MCF 10A (cell line): ENCODE measurements around the gene POU3F1. TPM values are rescaled to one million over a fixed set of nuclear protein-coding genes. Genes with fewer than 3 reads are reported as not detected.

Experiments used
- BruUV-seq: library from RNA; stranded (reverse); fragments of 400-500 nt; replicated peaks from 2 replicates; lab custom pipeline; 2021; lab: Mats Ljungman, UMichigan
- CTCF ChIA-PET: fragments of 300-600 bp; sonication (Branson Sonifier 250); formaldehyde crosslinking; extraction: SDS; loops from one replicate; lab custom pipeline; 2021; ENCODE audit warnings: antibody characterized with exemption, inconsistent platforms; lab: Yijun Ruan, JAX
- POLR2A ChIA-PET: fragments of 300-600, 350-650 bp; sonication (Branson Sonifier 250); formaldehyde crosslinking; extraction: SDS; loops from one replicate; lab custom pipeline; 2020; ENCODE audit warnings: antibody characterized with exemption, inconsistent platforms; lab: Yijun Ruan, JAX
- DNase-seq: peaks from one replicate; pipeline ENCODE4 v3.0.0-alpha.2; 2018; ENCODE audit not compliant: unreplicated experiment
- H3K27ac Mint-ChIP-seq: one replicate; pipeline ENCODE4 v1.8.0; 2022; ENCODE audit warnings: mild to moderate bottlenecking, low read depth, mixed read lengths; ENCODE audit not compliant: unreplicated experiment
- H3K27me3 Mint-ChIP-seq: one replicate; pipeline ENCODE4 v1.8.0; 2022; ENCODE audit warnings: mixed read lengths; ENCODE audit not compliant: insufficient read depth, unreplicated experiment
- H3K36me3 Mint-ChIP-seq: one replicate; pipeline ENCODE4 v1.8.0; 2022; ENCODE audit warnings: mild to moderate bottlenecking, moderate library complexity, mixed read lengths; ENCODE audit not compliant: insufficient read depth, unreplicated experiment
- H3K4me1 Mint-ChIP-seq: one replicate; pipeline ENCODE4 v1.8.0; 2022; ENCODE audit warnings: mixed read lengths; ENCODE audit not compliant: insufficient read depth, unreplicated experiment
- H3K4me3 Mint-ChIP-seq: one replicate; pipeline ENCODE4 v1.8.0; 2022; ENCODE audit warnings: mild to moderate bottlenecking, moderate library complexity, mixed read lengths; ENCODE audit not compliant: unreplicated experiment
- H3K9me3 Mint-ChIP-seq: one replicate; pipeline ENCODE4 v1.8.0; 2022; ENCODE audit warnings: mixed read lengths; ENCODE audit not compliant: unreplicated experiment
- intact Hi-C: fragments of 100-400 bp; cut with micrococcal nuclease; formaldehyde crosslinking; loops from 2 replicates; pipeline ENCODE4 v1.14.1; 2022
- total RNA-seq: library from RNA; stranded (reverse); gene quantifications from 2 replicates; pipeline ENCODE4 v1.2.3, GENCODE V29; 2022
- TF ChIP-seq, protein P1 (sequence below): fragments of 200-600 bp; IDR thresholded peaks from one replicate; pipeline ENCODE4 v1.8.0; 2022; ENCODE audit warnings: antibody characterized with exemption, mild to moderate bottlenecking; ENCODE audit not compliant: unreplicated experiment

The POU3F1 gene
- total RNA-seq, 1 experiment from 2014 or later, result 0.14 TPM

DNA sequence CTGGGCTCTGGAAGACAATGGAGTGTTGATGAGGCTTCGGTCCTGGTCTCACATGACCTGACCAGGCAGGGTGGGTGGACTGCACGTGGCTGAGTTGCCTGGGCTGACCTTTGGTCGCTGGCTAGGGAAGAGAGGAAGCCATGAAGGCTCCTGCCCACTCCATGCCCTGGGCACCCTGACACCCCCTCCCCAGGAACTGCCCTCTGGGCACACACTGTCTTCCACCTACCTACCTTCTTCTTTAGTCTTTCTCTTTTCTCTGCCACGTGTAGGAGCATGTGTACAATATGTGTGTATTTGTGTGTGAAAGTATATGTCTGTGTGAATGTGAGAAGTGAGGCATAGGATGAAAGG is 15.1 kb downstream of the POU3F1 start:
- Mint-ChIP-seq H3K36me3 (peaks cover 9% of the 10 kb centered on the region), H3K4me3 (no peak overlapping the region), H3K27ac (no peak overlapping the region), H3K27me3 (no peaks in the 10 kb centered on the region), H3K9me3 (no peaks in the 10 kb centered on the region), H3K4me1 (peaks cover 35% of the 10 kb centered on the region)
- no peak for DNase-seq
- BruUV-seq, result no TSS peak
- POLR2A ChIA-PET, result no interaction called here
- intact Hi-C loops, result no loop called here
- CTCF ChIA-PET, result no interaction called here
- TF ChIP-seq, protein P1, sequence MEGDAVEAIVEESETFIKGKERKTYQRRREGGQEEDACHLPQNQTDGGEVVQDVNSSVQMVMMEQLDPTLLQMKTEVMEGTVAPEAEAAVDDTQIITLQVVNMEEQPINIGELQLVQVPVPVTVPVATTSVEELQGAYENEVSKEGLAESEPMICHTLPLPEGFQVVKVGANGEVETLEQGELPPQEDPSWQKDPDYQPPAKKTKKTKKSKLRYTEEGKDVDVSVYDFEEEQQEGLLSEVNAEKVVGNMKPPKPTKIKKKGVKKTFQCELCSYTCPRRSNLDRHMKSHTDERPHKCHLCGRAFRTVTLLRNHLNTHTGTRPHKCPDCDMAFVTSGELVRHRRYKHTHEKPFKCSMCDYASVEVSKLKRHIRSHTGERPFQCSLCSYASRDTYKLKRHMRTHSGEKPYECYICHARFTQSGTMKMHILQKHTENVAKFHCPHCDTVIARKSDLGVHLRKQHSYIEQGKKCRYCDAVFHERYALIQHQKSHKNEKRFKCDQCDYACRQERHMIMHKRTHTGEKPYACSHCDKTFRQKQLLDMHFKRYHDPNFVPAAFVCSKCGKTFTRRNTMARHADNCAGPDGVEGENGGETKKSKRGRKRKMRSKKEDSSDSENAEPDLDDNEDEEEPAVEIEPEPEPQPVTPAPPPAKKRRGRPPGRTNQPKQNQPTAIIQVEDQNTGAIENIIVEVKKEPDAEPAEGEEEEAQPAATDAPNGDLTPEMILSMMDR, result no peak

DNA sequence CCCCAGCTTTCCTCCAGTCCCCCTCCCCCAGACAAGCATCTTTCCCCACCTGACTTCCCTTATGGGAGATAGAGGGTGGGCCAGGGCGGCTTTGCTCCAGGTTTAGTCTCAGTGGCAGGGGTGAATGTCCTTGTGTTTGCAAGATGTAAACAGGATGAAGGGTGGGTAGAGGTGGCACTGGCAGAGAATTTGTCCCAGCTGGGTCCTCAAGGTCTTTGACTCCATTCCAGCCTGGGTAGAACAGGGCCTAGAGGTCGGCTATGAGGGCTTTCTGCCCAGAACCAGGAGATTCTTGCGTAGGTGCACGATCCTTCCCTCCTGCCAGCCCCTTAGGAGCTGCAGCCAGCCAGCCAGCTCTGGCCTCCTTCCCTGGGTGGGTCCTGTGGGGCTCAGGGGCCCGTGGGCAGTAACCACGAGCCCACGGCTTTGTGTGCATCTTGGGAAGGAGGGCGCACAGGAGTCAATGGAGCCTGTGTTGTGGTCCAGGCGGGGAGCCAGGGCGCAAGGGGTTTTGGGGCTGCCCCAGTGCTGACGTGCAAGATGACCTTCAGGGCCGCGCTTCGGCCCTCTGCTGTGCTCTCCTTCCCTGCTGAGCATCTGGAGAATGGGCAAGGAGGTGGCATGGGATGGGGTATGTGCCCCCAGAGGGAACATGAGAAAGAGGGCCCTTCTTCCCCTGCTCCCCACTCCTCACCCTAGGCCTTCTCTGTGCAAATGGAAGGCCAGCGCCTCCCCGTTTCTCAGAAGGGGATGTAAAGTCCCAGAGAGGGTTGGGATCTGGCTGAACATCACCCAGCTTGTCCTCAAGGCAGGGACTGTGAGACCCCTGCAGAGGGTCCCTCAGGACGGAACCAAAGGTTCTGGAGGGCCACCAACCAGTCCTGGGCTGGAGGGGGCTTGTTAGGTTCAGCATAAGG is 15.7 kb downstream of the POU3F1 start:
- no peak overlapping the region for H3K27ac Mint-ChIP-seq
- no peaks in the 10 kb centered on the region for H3K27me3 Mint-ChIP-seq
- CTCF ChIA-PET, result interaction anchor here (0.8 to 1.8 kb wide), 6 partner anchors 9 to 804 kb away, joined by 3 to 7 read pairs (median 4); no protein-coding TSS in a partner anchor
- TF ChIP-seq, protein P1, result no peak
- DNase-seq, result no peak
- BruUV-seq, result no TSS peak
- H3K9me3 Mint-ChIP-seq, result no peaks in the 10 kb centered on the region
- H3K36me3 Mint-ChIP-seq, result peaks cover 15% of the 10 kb centered on the region
- peaks cover 39% of the 10 kb centered on the region for H3K4me1 Mint-ChIP-seq
- intact Hi-C loops, result no loop called here
- H3K4me3 Mint-ChIP-seq, result no peak overlapping the region
- POLR2A ChIA-PET, result interaction anchor here (1.2 to 1.7 kb wide), 2 partner anchors 18 to 108 kb away, joined by 3 to 7 read pairs; no protein-coding TSS in a partner anchor

DNA sequence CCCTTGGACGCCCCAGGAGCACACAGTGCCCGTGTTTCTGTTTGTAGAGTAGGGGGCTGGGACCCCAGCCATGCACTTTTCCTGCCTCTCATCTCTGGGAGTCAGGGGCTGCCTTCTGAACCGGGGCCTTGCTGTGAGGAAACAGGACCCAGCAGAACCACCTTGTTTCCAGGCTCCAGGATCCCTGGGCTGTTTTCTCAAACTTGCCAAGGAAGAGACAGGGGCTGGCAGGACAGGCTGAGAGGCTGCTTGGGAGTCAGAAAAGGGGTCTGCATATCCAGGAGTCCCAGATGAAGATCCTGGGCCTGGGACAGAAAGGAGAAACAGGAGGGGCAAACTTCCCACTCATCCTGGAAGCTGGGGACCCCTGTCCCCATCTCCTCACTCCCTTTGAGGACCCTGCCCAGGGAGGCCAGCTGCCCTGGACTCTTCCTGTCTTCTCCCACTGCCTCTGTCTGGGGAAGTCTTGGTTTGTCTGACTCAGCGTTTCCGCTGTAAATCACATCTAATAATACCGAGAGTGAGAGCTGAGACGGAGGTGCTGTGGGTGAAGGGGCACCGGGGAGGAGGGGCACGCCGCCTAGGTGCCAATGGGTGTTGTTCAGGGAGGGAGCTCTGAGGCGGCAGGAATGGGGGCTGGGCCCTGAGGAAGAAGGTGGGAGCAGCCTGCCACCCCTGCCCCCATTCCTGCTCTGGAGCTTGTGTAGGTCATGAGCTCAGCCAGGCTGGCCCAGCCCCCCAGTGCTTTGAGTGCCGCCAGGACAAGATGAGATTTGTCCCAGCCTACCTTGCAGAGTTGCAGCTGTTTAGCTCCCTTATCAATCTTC is 16.7 kb downstream of the POU3F1 start:
- Mint-ChIP-seq H3K4me3 (no peak overlapping the region), H3K27ac (peak overlapping the region; percentile 39), H3K36me3 (peaks cover 19% of the 10 kb centered on the region), H3K4me1 (peaks cover 41% of the 10 kb centered on the region), H3K9me3 (no peaks in the 10 kb centered on the region), H3K27me3 (no peaks in the 10 kb centered on the region)
- CTCF ChIA-PET, result interaction anchor here (0.6 to 1.8 kb wide), 9 partner anchors 8 to 805 kb away, joined by 3 to 7 read pairs (median 3); no protein-coding TSS in a partner anchor
- BruUV-seq, result no TSS peak
- peak; percentile 80 for DNase-seq
- POLR2A ChIA-PET, result interaction anchor here (0.9 to 1.7 kb wide), 3 partner anchors 17 to 109 kb away, joined by 3 to 7 read pairs (median 3); no protein-coding TSS in a partner anchor
- intact Hi-C loops, result loop anchor here (5.0 kb wide), 1 partner anchor 32 kb away; no protein-coding TSS in a partner anchor
- TF ChIP-seq, protein P1, result no peak
